ENCODE data around the gene CAPN12.

CAPN12 gene

DNA sequence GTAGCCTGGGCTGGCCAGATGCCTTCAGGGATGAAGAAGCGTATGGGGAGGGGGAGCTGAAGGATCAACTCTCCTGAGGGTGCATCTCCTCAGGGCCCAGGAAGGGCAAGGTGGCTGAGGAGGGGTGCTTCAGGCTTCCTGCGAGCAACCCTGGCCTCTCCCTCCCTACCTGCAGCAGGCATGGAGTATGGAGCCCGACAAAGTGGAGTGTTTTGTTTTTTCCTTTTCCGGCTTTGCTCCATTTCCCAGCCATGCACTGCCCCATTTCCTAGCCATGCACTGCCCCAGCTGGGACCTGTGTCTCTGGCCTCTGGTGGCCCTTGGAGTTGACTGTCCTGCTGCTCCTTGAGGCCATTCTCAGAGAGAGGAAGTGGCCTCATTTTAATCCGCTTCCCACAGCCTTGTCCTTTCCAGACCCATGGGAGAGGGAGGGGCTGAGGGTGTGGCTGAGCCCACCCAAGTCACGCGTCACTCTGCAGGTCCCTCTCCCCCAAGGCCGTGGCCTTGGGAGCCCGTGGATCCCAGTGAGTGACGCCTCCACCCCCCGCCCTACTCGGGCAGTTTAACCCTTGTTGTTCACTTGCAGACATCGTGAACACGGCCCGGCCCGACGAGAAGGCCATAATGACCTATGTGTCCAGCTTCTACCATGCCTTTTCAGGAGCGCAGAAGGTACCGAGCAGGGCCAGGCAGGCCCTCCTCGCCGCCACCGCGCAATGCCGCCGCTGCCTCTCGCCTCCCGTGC is 34.4 kb downstream of the CAPN12 start:
- DNase-seq (ENCODE audit: low read depth): no peak

DNA sequence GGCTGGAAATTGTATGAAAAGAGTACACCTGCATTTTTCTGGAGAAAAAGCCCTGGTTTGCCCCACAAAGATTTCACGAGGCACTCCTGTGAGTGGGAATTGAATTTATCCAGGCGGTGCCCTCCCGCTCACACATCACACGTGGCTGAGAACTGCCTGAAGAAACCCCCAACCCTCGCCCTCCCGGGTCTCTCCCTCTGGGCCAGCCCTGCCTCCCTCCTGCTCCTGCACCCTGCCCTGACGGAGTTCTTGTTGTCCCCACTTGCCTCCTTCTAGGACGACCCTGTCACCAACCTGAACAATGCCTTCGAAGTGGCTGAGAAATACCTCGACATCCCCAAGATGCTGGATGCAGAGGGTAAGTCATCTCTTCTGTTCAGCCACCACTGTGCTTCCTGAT is 35.2 kb downstream of the CAPN12 start:
- DNase-seq (ENCODE audit: low read depth): no peak

DNA sequence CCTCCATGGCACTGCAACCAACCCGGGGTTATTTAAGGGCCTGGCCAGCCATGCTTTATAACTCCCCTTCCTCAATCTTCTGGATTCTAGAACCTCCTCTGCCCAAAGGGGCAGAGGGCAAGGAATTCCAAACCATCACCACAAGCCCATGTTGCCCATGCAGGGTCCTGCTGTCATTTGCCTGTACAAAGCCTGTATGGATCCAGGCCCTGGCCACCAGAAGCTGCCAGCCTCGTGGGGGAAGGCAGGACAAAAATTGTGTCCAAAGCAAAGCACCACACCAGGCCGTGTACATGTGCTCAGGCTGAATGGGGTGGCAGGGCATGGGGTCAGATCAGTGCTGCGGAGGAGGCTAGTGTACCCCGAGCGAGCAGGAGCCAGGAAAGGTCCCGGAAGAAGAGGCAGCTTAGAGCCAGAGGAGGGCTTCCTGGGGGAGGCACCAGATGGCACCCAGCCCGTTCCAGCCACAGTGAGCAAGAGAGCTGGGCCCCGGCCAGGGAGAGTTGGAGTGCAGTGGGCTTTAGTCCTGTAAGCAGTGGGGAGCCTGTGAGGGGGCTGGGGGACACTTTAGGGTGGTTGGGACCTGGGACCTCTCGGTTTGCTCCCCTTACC is 35.8 kb downstream of the CAPN12 start:
- no peak for DNase-seq (ENCODE audit: low read depth)

DNA sequence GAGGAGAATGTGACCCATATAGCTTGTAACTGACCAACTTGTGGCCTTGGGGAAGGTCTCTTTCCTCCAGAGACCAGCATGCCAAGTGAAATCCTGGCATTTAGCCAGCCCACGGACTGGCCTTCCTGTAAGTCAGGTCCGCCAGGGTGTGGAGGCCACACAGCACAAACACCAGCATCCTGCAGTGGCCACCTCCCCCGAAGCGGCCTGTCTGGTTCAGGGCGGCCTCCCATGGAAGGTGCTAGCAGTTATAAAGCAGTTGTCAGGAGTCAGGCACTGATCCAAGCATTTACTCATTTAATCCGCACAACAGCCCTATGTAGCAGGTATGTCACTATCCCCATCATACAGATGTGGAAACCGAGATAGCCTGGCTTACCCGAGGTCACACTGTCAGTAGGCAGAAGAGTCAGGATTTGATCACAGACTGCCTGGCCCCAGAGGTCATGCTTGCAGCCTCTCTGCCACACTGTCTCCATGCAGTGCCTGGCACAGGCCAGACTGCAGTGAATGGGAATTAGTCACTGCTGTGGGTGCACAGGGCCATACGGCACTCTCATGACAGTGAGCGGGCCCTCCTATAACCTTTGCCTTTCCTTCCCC is 36.7 kb downstream of the CAPN12 start:
- DNase-seq (ENCODE audit: low read depth): no peak

DNA sequence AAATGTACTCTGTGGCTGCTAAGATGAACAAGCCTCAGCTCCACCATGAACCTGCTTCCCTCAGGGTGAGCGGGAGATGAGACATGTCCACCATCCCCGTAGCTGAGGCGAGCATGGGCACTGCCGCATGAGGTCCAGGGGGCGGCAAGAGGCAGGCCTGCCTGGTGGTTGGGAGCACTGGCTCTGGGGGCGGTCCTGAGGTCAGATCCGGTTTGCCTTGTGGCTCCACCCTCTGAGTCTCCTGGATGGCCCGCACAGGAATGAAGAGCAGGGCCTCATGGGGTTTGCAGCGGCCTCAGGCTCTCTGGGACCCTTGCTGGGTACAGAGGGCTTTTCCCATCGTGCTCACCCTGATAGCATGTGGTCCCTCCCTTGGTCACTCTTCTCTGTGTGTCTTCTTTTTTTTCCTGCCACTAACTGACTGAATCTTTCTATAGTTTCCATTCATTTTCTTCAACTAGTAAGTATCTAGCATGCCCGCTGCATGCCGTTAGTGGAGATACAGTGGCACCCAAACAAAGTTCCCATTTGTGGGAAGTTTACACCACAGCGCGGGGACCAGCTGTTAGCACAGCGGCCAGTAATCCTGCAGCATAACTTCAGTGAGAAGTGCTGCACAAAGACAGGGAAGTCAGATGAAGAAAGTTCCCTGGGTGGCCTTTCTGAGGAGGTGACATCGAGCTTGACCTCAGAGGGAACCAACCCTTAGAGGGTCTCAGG is 37.3 kb downstream of the CAPN12 start:
- DNase-seq (ENCODE audit: low read depth): no peak

DNA sequence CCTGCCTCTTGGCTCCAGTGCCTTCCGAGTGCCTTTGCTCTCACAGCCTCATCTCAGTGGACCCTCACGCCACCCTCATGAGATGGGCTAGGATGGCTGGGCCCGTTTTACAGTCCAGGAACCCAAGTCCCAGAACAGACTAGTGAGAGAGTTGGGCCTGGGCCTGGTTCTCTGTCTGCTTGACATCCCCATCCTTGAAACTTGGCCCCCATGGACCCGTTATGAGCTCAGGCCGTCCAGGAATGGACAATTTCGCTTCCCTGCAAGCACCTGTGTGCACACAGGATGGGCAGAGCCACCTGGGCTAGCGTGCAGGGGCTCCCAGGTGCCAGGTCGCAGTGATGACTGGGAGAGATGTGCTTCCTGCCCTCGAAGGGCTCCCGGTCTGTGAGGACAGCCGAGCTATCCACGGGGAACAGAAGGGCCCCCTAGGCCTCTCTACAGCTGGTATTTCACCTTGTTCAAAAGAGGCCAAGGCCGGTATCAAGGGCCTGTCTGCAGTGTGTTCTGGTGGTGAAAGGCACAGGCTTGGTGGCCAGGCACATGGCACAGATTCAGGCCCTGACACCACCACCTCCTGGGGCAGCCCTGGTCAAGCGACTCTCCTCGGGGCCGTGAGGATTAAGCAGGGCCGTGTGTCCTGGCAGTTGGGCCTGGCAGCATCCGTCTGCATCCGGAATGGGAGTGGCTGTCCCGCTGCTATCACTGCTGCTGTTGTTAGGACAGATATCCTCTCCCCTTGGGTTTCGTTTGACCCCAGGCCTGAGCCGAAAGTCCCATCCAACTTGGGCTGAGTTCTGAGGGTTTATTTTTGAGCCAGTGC is 38.9 kb downstream of the CAPN12 start:
- DNase-seq (ENCODE audit: low read depth): no peak

DNA sequence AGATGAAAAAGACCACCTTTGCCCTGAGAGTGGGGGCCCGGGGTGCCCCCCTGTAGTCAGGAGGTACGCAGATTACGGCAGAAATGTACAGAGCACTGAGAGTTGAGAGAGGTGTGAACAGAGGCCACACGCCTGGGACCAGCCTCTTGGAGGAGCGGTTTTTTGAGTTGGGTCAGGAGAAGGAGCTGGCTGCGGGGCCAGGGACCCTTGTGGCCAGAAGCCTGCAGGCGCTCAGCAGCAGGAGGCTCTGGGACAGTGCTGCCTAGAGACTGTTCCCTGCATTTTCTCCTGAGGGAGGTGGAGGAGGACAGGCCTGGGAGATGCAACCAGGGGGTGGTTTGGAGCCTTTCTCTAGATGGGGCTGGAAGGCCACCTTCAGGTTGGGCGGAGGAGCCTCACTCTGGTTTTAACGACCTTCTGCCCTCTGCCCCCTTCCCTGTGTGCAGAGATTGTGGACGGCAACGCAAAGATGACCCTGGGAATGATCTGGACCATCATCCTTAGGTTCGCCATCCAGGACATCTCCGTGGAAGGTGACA is 39.7 kb downstream of the CAPN12 start:
- DNase-seq (ENCODE audit: low read depth): no peak

DNA sequence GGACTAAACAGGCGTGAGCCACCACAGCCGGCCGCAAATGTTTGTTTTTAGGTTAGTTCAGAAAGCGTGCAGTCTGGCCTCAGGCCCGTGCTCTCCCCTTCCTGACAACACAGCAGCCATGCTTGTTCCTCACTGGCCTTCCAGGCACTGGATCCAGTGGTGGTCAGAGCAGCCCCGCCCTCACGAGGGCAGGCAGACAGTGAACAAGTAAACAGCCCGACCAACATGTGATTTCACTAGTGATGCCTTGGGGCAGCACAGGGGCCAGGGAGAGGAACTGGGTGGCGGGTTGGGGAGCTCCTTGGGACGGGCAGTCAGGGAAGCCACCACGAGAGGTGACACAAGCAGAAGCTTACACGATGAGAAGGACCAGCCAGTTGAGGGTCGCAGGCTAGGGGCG is 40.8 kb downstream of the CAPN12 start:
- DNase-seq (ENCODE audit: low read depth): no peak

DNA sequence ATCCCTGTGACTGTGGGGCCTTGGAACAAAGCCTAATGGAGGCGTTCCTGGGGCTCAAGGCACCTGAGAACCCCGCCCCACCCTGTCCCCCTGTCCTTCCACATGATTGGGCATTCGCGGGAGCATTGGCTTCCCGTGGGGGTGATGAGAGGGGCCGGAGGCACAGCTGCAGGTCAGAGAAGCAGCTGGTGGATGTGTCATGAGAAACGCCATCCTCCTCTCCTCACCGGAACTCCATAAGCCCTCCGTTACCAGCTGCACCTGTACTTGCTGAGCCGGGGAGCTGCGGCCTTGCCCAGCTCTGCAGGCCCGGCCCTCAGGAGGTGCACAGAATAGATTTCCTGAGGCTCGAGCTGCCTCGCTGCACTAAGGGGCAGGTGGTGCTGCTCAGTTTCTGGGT is 42.0 kb downstream of the CAPN12 start:
- DNase-seq (ENCODE audit: low read depth): no peak

DNA sequence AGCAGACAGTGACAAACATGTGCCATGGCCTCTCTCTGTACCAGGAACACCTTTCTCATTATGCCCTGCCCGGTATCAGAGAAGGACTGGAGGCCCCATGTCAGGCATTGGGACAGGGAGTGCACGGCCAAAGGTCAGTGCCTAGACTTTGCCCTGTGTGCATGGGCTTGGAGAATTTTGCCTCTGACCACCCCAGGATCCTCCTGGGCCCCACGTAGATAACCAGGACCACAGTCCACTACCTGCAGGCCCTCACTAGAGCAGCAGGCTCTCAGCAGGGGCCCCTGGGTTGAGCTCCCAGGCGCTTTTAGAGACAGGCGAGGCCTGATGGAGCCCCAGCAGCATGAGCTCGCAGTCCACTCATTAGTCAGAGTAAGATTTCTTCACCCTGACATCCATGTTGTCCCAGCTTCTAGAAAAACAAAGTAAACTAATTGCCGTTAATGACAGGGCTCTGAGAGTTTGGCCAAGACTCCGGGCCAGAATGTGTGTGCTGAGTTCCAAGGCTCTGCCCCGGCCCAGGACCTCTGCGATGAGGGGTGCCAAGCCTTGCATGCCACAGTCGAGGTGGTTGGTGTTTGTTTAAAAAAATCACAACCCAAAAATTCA is 42.7 kb downstream of the CAPN12 start:
- no peak for DNase-seq (ENCODE audit: low read depth)

DNA sequence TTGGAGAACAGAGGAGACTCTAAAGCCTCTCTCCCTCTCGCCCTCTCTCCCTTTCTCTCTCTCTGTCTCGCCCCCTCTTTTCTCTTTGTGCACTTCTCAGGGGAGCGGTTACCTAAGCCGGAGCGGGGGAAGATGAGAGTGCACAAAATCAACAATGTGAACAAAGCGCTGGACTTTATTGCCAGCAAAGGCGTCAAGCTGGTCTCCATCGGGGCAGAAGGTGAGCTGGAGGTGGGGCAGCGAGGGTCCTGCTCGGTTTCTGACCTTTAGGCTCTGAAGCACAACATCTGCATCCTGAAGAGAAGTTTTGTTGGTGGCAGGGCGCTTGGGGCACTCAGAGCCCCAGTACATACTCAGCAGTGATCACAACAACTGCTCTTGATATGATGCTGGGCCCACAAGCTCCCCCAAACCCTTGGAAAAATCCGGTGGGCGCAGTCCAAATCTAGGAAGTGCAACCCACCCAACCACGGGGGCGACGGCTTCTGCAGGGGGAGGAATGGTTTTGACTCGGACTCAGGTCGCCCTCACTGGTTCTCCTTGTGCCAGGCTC is 43.3 kb downstream of the CAPN12 start:
- DNase-seq (ENCODE audit: low read depth): no peak

DNA sequence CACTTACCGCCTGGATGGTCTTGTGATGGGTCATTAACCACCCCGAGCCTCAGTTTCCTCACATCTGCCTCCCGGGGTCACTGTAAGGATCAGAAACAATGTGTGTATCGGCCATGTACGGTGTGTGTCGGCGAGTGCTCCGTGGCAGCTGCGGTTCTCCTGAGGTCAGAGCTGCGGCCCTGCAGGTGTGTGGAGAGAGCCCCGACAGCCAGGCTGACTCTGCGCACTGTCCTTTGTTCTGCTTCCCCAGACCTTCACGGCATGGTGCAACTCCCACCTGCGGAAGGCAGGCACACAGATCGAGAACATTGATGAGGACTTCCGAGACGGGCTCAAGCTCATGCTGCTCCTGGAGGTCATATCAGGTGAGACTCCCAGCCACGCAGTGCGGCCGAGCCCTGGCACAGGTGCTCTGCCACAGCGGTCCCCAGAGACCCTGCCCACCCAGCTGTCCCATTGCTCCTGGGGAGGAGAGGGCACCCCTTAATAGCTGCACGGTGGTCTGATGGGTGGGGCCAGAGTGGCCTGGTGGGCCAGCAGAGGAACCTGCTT is 43.8 kb downstream of the CAPN12 start:
- DNase-seq (ENCODE audit: low read depth): no peak

DNA sequence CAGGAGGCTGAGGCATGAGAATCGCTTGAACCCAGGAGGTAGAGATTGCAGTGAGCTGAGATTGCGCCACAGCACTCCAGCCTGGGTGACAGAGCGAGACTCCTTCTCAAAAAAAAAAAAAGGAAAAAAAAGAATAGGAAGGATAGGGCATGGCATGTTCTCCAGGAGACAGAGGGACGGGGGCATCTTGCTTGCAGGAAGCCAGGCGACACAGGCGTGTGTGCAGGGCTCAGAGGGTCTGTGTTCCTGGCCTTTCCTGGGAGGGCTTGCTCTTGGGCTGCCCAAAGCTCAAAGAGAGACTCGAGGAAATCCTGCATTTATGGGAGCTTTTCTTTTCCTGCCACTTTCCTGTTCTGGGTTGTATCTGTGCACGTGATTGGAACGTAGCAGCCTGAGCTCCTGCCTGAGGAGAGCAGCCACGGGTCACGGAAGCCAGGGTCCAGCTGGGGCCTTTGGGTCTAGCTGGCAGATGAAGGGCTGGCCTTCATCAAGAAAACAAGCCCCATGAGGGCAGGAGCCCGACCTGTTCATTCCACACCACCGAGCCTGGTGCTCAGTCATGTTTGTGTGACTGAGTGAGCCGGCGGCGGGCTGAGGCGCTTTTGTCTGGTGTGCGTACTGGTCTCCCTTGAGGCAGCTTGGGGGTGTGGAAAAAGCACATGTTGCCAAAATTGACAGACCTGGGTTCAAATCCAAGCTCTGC is 44.5 kb downstream of the CAPN12 start:
- DNase-seq (ENCODE audit: low read depth): no peak

DNA sequence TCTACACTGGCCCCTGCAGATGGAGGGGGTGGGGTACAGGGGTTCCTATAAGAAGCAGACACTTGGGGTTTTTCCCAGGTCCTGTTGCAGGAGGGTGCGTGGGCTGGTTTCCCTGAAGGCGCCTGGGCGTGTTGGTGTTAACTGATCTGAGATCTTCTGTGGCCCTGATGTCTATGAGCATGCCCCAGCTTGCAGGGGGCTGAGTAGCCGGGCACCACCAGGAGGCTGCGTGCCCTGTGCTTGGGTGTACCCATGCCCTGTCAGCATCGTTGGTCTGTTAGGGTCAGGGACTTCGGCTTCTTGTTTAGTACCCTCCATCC is 45.3 kb downstream of the CAPN12 start:
- DNase-seq (ENCODE audit: low read depth): no peak

DNA sequence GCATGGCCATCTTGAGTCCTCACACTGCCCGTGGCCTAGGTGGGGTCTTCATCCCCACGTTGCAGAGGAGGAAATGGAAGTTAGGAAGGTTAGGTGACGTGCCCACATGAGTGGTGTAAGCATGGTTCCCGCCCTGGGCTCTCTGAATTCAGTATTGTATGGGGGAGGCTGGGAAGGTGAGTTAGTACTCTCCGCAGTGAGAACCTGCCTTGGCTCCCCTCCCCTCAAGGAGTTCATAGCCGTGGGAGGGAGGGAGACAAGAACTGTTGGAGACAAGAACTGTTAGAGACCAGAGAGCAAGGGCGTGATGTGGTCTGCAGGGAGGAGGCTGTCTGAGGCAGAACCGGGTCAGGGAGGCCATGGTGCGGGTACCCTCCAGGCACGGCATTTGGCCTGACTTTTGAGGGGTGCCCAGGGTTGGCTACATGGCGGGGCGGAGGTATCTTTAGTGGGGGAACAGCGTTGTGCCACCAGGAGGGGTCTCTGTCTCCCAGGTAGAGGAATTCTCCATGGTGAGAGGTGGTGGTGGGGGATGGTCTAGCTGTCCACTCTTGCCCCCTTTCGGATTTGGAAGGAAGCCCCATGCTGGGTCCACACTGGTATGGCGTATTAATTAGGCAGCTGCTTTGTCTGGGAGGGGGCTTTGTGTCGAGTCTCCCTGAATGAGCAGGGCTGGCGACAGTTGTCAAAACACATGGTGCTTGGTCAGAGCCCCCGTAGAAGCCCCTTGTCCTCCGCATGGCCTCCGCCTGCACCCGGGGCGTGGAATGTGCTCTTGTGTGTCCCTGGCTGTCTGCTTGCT is 45.8 kb downstream of the CAPN12 start:
- no peak for DNase-seq (ENCODE audit: low read depth)

DNA sequence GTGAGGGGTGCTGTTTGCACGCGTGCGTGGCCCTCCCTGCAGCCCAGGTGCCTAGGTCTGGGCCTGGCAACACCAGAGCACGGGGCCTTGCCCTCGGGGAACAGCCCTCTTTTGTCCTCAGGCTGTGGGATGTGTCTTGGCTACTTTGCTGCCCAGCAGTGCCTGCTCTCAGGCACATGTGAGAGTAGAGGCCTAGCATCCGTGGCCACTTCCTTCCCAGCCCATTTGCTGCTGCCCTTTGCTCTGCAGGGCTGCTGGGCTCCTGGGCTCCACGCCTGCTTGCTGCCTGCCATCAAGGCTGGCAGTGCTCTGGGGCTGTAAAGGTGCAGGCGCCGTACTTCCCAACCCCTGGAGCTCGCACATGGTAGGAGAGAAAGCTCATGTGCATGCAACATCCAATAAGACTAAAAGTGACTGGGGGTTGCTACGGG is 46.6 kb downstream of the CAPN12 start:
- no peak for DNase-seq (ENCODE audit: low read depth)

DNA sequence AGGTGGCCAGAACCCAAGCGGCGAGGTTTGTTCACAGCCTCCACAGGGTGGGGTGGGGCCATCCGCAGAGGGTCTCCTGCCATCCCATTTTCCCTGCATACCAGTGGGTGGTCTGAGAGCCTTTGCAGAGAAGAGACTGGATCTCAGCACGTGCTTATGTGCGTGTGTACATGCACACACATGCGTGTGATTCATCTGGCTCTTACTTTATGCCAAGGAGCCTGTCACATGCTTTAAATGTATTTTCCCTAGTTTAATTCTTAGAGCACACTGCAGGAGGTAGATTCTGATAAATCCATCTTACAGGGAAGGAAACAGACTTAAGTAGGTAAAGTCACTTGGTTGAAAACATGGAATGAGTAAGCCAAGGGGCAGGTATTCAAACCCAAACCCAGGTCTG is 47.1 kb downstream of the CAPN12 start:
- no peak for DNase-seq (ENCODE audit: low read depth)

DNA sequence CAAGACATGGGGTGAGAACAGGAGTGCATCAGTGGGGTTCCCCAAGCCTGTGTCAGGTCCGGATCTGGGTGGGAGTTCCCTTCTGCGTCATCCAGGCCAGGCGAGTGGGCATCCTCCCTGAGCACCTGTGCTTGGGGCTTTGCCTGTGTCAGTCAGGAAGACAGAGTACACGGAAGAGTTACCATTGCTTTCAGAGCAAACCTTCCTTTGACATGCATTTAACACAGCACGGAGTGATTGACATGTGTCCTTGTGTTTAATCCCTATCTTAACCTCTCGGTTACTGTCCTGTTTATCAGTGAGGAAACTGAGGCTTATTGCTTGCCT is 47.6 kb downstream of the CAPN12 start:
- no peak for DNase-seq (ENCODE audit: low read depth)
